KOPT-K1 (cell line): Measurements from ENCODE around the gene ABCB11.
"Not testable (repeated sequence)": the region's sequence is repeated elsewhere in the genome, so short reads cannot be mapped to it uniquely, and the experiment has no call there.

Experiments used
- H3K27ac ChIP-seq: fragments of 200-600 bp; sonication (generic); 2 replicates; pipeline ENCODE4 v1.5.1; 2016; ENCODE audit warnings: antibody characterized with exemption, mild to moderate bottlenecking, low read depth, low read length; ENCODE audit not compliant: poor library complexity, severe bottlenecking
- H3K36me3 ChIP-seq: fragments of 200-600 bp; sonication (generic); 2 replicates; pipeline ENCODE4 v1.5.1; 2017; ENCODE audit warnings: antibody characterized with exemption, mild to moderate bottlenecking, low read length, moderate library complexity; ENCODE audit not compliant: insufficient read depth
- H3K9me3 ChIP-seq: fragments of 200-600 bp; sonication (generic); 2 replicates; pipeline ENCODE4 v1.5.1; 2017; ENCODE audit warnings: antibody characterized with exemption, low read length, mild to moderate bottlenecking; ENCODE audit not compliant: insufficient read depth, poor library complexity, severe bottlenecking

Gene ABCB11

DNA sequence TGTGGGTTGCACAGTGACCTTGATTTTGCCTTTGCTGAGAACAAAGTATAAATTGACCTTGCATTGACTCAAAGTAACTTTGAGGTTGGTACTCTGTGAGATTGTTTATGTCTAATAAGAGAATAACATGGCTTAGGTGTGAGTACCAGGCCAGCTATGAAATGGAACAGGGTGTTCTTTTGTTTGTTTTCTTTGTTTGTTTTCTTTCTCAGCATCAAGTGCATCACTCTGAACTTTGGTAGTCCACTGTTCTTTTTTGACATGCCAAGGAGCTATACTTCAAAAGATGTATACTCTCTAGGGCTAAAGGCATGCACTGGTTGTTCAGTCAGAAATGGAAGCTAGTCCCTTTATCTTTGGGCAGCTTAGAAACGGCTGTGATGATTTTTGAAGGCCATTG is 5.1 kb downstream of the ABCB11 start:
- H3K36me3 ChIP-seq: no peaks in the 10 kb centered on the region
- H3K9me3 ChIP-seq: no peaks in the 10 kb centered on the region
- no peak overlapping the region for H3K27ac ChIP-seq

DNA sequence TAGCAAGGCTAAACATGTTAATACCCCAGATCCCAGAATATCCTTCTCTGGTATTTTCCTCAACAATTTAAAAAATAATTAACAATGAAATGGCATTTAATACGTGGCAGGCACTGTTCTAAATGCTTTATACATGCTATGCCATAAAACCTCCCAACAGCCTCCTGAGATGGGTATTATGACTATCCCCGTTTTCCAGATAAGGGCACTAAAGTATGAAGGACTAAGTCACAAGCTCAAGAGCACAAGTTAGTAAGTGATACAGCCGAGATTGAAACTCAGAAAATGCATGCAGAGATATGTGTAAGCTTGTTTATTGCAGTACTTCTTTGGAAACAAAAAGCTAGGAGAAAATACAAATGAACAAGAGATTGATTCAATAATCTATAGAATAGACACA is 8.0 kb downstream of the ABCB11 start:
- Histone ChIP-seq H3K36me3 (no peaks in the 10 kb centered on the region), H3K27ac (no peak overlapping the region), H3K9me3 (no peaks in the 10 kb centered on the region)

DNA sequence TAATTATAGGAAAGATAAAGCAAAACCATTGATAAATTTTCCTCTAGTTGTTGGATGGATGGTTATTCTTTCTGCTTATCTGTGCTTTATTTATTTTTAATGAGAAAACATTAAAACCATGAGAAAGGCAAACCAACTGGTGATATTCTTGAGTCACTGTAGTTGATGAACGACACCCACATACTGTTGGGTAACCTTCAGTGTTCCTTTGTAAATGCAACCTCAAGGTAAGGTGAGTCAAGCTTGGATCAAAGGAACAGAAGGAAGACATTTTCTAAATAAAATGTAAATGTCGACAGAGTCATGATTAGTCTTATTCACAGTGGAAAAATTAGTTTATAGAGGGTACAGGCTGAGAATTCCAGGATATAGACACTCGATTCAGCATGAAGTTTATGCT is 12.7 kb downstream of the ABCB11 start:
- Histone ChIP-seq H3K27ac (no peak overlapping the region), H3K9me3 (no peaks in the 10 kb centered on the region), H3K36me3 (no peaks in the 10 kb centered on the region)

DNA sequence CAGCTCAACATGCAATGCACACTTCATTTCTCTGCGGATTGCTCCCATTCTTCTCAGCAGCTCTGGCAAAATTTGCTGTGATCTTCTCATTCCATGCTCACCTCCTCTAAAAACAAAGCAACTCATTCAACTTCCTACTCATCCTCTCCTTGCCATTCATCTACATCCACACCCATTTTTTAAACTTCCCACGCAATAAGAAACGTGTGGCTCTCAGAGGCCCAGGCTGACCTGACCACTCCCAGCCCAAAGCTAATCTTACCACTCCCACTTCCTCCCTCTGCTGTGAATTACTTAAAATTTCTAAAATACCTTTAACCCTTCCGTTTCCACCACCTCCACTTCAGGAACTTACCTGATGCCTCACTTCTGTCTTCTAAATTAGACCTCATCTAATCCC is 15.2 kb downstream of the ABCB11 start:
- H3K36me3 ChIP-seq: no peaks in the 10 kb centered on the region
- no peak overlapping the region for H3K27ac ChIP-seq
- H3K9me3 ChIP-seq: no peaks in the 10 kb centered on the region

DNA sequence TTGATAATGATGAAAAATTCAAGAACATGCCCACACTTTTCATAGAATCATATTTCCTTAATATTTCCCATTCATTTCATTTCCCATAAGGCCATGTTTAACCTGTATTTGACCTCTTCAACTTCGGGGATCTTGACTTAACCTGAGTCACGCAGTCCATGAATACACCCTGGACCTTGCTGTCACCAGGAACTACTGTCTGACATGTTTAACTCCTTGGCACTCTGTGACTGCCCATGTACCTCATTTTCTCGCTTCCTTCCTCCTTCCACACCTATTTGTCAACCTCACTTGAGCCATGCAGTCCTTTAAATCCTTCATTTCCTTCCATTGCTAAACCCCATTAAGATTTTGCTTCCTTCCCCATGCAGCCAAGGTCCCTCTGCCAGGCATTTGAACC is 16.3 kb downstream of the ABCB11 start:
- Histone ChIP-seq H3K9me3 (no peaks in the 10 kb centered on the region), H3K27ac (no peak overlapping the region), H3K36me3 (no peaks in the 10 kb centered on the region)

DNA sequence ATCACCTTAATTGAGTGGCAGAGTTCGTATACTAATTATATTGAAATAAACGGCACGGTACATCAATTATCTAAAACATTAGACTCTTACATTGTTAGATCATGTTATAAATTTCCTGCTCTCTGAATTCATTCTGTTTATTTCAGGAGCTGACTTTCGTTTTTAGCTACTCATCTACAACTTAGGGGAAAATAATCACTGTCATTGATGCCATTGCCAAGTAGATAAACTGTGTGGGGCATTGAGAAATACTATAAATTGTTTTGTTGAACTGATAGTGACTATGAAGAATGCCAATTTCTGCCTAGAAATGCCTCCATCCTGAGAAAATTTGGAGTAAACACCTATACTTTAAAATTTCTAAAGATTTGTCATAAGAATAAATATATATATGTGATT is 17.5 kb downstream of the ABCB11 start:
- no peaks in the 10 kb centered on the region for H3K36me3 ChIP-seq
- H3K27ac ChIP-seq: no peak overlapping the region
- H3K9me3 ChIP-seq: no peaks in the 10 kb centered on the region

DNA sequence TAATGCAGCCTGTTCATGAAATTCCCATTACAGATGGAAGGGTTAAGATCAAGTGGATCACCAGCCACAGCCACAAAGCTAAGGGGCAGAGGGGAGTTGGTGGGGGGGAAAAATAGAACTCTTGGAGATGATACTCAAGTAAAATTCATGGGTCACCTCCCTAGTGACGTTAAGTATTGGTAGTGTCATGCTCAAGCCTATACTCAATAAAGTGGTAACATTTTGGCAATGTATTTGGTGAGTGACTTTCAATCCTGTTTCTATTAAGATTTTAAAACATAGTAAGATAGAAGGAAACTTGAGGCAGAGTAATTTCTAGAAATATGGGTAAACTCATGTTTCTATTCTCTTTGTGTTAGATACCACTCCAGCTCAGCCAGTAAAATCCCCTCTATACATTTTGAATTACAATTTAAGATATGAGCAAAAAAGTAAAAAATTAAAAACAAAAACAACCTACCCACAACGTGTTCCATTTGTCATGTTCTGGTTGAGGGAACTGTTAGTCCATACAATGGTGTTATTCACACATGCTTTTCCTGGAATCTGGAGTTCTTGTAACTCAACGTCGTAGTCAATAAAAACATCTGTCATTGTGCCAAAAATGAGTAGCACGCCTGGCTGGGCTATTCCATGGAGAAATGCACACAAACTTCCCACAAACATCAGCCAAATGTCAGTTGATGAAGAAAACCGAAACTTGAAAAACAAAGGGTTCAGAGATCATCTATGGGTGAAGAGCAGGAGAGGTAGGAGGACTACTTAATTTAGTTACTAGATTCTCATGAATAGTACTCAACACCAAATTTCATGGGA is 18.1 kb downstream of the ABCB11 start:
- H3K9me3 ChIP-seq: no peaks in the 10 kb centered on the region
- H3K27ac ChIP-seq: no peak overlapping the region
- no peaks in the 10 kb centered on the region for H3K36me3 ChIP-seq

DNA sequence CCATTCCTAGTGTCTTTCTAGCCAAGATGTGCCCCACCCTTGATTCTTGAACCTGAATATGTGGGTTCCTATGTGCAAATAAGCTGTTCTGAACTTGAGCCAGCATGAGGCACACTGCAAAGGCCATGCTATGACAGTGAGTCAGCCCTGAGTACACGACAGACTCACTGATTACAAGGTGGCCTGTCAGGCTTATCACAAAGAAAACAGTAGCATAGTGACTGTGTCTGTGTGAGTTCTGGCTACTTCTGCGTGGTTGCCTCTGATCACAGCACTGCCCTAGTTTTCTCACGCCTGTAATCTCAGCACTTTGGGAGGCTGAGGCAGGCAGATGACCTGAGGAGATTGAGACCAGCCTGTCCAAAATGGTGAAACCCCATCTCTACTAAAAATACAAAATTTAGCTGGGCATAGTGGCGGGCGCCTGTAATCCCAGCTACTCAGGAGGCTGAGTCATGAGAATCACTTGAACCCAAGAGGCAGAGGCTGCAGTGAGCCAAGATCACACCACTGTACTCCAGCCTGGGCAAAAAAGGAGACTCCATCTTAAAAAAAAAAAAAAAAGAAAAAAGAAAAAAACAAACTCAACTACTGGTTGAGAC is 18.8 kb downstream of the ABCB11 start:
- not testable (repeated sequence) for H3K27ac ChIP-seq, H3K9me3 ChIP-seq, H3K36me3 ChIP-seq

DNA sequence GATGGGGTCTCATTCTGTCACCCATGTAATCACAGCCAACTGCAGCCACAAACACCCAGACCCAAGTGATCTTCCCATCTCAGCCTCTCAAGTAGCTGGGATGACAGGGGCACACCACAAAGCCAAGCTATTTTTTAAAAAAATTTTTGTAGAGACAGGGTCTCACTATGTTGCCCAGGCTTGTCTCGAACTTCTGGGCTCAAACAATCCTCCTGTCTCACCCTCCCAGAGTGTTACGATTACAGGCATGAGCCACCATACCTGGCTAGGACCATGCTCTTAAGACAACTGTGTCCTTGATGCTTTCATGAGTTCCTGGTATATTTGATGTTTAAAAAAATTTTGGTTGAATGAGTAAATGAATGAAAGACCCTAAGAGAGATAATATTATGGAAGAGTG is 19.4 kb downstream of the ABCB11 start:
- Histone ChIP-seq H3K36me3 (no peaks in the 10 kb centered on the region), H3K9me3 (no peaks in the 10 kb centered on the region), H3K27ac (no peak overlapping the region)

DNA sequence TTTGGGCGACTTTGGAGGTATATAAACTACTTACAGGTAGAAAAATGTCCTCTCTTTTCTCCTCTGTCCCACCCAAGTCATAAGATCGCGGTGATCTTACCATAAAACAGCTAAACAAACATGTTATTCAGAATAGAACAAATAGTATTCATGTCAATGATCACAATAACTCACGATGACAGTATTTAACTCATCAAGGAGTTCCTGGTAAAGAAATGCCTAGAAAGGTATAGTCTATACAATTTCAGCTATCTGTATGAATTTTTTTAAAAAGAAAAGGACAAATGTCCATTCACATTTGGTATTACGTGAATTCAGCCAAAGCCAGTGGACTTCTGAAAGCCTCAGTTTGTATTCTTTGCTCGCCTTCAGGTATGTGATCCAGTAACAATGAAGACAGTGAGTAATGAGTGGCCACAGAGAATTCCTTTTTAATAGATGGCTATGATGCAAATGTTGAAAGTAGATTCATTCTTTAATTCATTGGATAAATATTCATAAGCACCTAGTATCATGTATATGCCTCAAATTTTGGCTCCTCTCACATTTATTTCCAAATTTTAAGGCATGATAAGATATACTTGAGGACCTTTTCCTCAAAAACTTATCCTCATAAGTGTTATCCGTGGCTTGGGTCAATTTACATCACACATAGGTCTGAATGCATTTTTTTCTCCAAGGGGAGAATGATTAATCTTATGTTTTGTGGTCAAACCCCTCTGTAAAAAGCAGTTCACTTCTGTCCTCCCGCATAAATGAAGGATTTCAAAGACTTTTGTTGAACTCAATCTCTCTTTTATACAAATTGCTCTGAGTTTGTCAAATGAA is 20.3 kb downstream of the ABCB11 start:
- Histone ChIP-seq H3K27ac (no peak overlapping the region), H3K36me3 (no peaks in the 10 kb centered on the region), H3K9me3 (no peaks in the 10 kb centered on the region)

DNA sequence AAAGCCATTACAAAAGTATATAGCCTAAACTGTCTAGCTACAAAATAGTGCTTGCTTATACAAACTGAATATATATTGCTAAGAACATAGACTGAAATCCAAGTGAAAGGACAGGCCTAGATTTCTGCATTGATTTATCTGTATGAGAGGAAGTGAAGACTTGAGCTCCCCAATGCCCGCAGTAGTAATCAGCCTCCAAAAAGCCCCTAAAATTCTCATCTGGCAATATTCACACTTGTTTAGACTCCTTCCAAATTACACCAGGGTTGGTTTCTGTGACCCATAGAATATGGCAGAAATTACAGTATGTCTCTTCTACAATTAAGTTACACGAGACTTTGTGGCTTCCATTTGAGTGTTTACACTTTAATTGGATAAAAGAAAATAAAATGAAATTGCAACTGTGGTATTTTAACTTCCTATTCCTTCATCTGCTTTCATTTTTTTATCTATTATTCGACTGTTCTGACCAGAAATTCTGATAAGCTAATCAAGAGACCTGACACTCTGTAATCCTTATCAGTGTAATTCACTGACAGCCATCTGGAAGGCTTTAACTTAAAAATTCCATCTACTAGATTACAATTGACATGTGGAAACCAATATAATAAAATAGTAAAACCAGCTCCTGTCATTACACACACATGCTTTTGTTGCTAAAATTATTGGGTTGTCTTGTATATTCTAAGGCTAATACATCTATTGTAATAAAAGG is 21.1 kb downstream of the ABCB11 start:
- Histone ChIP-seq H3K27ac (no peak overlapping the region), H3K36me3 (no peaks in the 10 kb centered on the region), H3K9me3 (no peaks in the 10 kb centered on the region)

DNA sequence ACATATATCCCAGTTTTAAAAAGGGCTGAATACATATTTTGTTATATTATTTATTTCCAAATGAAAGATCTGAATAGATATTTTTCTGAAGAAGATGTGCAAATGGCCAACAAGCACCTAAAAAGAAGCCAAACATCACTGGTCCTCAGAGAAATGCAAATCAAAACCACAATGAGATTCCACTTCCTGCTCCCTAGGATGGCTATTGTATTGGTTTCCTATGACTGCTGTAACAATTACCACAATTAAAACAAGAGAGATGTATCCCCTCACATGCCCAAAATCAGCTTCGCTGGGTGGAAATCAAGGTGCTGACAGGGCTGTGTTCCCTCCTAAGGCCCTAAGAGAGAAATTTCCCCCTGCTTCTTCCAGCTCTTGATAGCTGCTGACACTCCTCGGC is 23.2 kb downstream of the ABCB11 start:
- Histone ChIP-seq H3K9me3 (no peaks in the 10 kb centered on the region), H3K27ac (no peak overlapping the region), H3K36me3 (no peaks in the 10 kb centered on the region)

DNA sequence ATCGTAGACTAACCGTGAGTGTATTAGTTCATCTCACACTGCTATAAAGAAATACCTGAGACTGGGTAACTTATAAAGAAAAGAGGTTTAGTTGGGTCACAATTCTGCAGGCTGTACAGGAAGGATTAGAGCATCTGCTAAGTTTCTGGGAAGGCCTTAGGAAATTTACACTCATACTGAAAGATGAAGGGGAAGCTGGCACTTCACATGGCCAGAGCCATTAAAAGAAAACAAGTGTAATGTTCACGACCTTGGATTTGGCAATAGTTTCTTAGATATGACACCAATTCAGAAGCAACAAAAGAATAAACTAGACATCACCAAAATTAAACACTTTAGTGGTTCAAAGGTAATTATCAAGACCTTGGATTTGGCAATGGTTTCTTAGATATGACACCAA is 23.8 kb downstream of the ABCB11 start:
- Histone ChIP-seq H3K9me3 (no peaks in the 10 kb centered on the region), H3K36me3 (no peaks in the 10 kb centered on the region), H3K27ac (no peak overlapping the region)

DNA sequence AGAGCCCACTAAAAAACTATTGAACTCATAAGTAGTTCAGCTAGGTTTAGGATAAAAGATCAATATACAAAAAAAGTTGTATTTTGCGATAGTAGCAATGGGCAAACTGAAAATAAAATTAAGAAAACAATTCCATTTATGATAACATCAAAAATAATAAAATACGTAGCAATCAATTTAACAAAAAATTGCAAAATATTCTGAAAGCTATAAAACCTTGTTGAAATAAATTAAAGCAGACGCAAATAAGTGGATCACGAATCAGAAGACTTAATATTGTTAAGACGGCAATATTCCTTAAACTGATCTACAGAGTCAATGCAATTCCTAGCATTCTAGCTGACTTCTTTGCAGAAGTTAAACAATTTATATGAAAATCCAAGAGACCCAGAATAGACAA is 24.5 kb downstream of the ABCB11 start:
- H3K9me3 ChIP-seq: no peaks in the 10 kb centered on the region
- H3K27ac ChIP-seq: no peak overlapping the region
- no peaks in the 10 kb centered on the region for H3K36me3 ChIP-seq

DNA sequence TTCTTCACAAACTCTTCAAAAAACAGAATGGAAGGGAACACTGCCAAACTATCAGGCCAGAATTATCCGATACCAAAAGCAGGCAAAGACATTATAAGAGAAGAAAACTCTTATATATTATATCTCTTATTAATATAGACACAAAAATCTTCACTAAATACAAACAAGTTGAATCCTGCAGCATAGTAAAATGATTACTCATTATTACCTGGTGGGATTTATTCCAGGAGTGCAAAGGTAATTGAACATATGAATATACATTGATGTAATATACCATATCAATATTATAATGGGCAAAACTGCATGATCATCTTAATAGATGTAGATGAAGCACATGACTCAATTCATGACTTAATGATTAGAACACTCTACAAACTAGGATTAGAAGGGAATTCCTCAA is 25.1 kb downstream of the ABCB11 start:
- Histone ChIP-seq H3K36me3 (no peaks in the 10 kb centered on the region), H3K9me3 (no peaks in the 10 kb centered on the region), H3K27ac (no peak overlapping the region)
